ENCODE measurements around the gene ARHGAP21. TPM values are rescaled to one million over a fixed set of nuclear protein-coding genes. Genes with fewer than 3 reads are reported as not detected.

Gene ARHGAP21
- total and polyA plus RNA-seq, 9 of the 15 experiments (the other 6 are each of a cell fraction or from before 2014, with no cell fraction given) = 13.6 to 145 (median 60.8) TPM

- no peak for TF ChIP-seq ZNF174 (CRISPR knock-in tag; IDR thresholded peaks at IDR 0.05)
- TF ChIP-seq RBFOX2 (IDR thresholded peaks at IDR 0.05; ENCODE audit: low read depth, low read length) = peak; percentile 75
- TF ChIP-seq KLF13 (tag; IDR thresholded peaks at IDR 0.05; ENCODE audit: borderline replicate concordance, low read depth) = no peak
- no peak for TF ChIP-seq GABPB2 (CRISPR knock-in tag; conservative IDR thresholded peaks at IDR 0.05)
- TF ChIP-seq MTA3 (IDR thresholded peaks at IDR 0.05; ENCODE audit: borderline replicate concordance) = peak; percentile 56; the same call in 1 of the 2 replicates
- no peak for TF ChIP-seq REST (IDR thresholded peaks at IDR 0.05; ENCODE audit: borderline replicate concordance)
- TF ChIP-seq REST (CRISPR knock-in tag; IDR thresholded peaks at IDR 0.05; ENCODE audit: low read depth) = 0 out of 2 replicates have a peak, but pooled peaks have one; percentile 28
- TF ChIP-seq SUPT5H (IDR thresholded peaks at IDR 0.05) = peak; percentile 86
- TF ChIP-seq POLR2A (conservative IDR thresholded peaks at IDR 0.05) = peak; percentile 89
- peak; percentile 11; the same call in 1 of the 2 replicates for TF ChIP-seq NKRF (IDR thresholded peaks at IDR 0.05; ENCODE audit: borderline replicate concordance)
- TF ChIP-seq ZNF785 (CRISPR knock-in tag; IDR thresholded peaks at IDR 0.05) = no peak
- no peak for TF ChIP-seq ARNT (IDR thresholded peaks at IDR 0.05)
- TF ChIP-seq KAT7 (CRISPR knock-in tag; IDR thresholded peaks at IDR 0.05; ENCODE audit: borderline replicate concordance) = no peak
- TF ChIP-seq NUFIP1 (IDR thresholded peaks at IDR 0.05; ENCODE audit: partially characterized antibody) = no peak
- TF ChIP-seq DMBX1 (CRISPR knock-in tag; IDR thresholded peaks at IDR 0.05; ENCODE audit: borderline replicate concordance) = no peak
- TF ChIP-seq CHD1 (IDR thresholded peaks at IDR 0.05; ENCODE audit: low read length) = peak; percentile 9
- TF ChIP-seq ETS1 (conservative IDR thresholded peaks at IDR 0.05; ENCODE audit: control insufficient read depth, low read depth, low read length) = 0 out of 2 replicates have a peak, but pooled peaks have one; percentile 18
Measured at GRCh38 chr10:24724381-24725228, 918 bp upstream of the ARHGAP21 start (continued).
